ENCODE measurements around the gene UPF2.
"Not testable (repeated sequence)": the region's sequence is repeated elsewhere in the genome, so short reads cannot be mapped to it uniquely, and the experiment has no call there.

GRCh38 chr10:12013391-12013790 lies 29.2 kb downstream of the UPF2 start:
- not testable (repeated sequence) for TF ChIP-seq EZH2 (optimal IDR thresholded peaks at IDR 0.05; ENCODE audit: low read depth, low read length); EZH2phosphoT487 (IDR thresholded peaks at IDR 0.05; ENCODE audit: low read length)
- TF ChIP-seq, protein P1, sequence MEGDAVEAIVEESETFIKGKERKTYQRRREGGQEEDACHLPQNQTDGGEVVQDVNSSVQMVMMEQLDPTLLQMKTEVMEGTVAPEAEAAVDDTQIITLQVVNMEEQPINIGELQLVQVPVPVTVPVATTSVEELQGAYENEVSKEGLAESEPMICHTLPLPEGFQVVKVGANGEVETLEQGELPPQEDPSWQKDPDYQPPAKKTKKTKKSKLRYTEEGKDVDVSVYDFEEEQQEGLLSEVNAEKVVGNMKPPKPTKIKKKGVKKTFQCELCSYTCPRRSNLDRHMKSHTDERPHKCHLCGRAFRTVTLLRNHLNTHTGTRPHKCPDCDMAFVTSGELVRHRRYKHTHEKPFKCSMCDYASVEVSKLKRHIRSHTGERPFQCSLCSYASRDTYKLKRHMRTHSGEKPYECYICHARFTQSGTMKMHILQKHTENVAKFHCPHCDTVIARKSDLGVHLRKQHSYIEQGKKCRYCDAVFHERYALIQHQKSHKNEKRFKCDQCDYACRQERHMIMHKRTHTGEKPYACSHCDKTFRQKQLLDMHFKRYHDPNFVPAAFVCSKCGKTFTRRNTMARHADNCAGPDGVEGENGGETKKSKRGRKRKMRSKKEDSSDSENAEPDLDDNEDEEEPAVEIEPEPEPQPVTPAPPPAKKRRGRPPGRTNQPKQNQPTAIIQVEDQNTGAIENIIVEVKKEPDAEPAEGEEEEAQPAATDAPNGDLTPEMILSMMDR (IDR thresholded peaks at IDR 0.05; ENCODE audit: low read length) = not testable (repeated sequence)
